Keratinocyte (primary cell): Measurements from ENCODE around the gene ADGRB3. TPM values are rescaled to one million over a fixed set of nuclear protein-coding genes. Genes with fewer than 3 reads are reported as not detected.

Source experiments
- DNase-seq: peaks from one replicate; pipeline ENCODE4 v3.0.0-alpha.2; 2011; ENCODE audit warnings: low read depth, missing footprints, low spot score
- FAIRE-seq: peaks from 2 replicates; lab custom pipeline; 2011; peaks lifted over from hg19 to GRCh38; lab: Jason Lieb, UNC
- H2AFZ ChIP-seq: 2 replicates; pipeline ENCODE4 v1.6.0; 2012; ENCODE audit warnings: low read length, control low read depth, inconsistent platforms; ENCODE audit not compliant: control insufficient read depth
- H3K27ac ChIP-seq: 2 replicates; pipeline ENCODE4 v1.5.1; 2011; ENCODE audit warnings: low read length; ENCODE audit not compliant: control insufficient read depth, insufficient read depth
- H3K27me3 ChIP-seq: 3 replicates; pipeline ENCODE4 v1.6.0; 2011; ENCODE audit warnings: low read length; ENCODE audit not compliant: control insufficient read depth, insufficient read depth; ENCODE audit errors: extremely low read depth
- H3K36me3 ChIP-seq, 2 experiments: 2 replicates in 1 of 2; 3 replicates in 1 of 2; pipeline ENCODE4 v1.5.1; 2011; ENCODE audit warnings: low read length in 2 of 2, mild to moderate bottlenecking in 1 of 2; ENCODE audit not compliant: control insufficient read depth in 2 of 2, insufficient read depth in 2 of 2; ENCODE audit errors: extremely low read depth in 1 of 2
- H3K4me1 ChIP-seq: 3 replicates; pipeline ENCODE4 v1.5.1; 2011; ENCODE audit warnings: low read length; ENCODE audit not compliant: control insufficient read depth, insufficient read depth; ENCODE audit errors: extremely low read depth
- H3K4me2 ChIP-seq: 3 replicates; pipeline ENCODE4 v1.6.0; 2011; ENCODE audit warnings: low read depth, low read length; ENCODE audit not compliant: control insufficient read depth, insufficient read depth; ENCODE audit errors: extremely low read depth
- H3K4me3 ChIP-seq, 3 experiments: fragments of 200-600 bp in 1 of 3; sonication (generic) in 1 of 3; 2 replicates in 2 of 3; 3 replicates in 1 of 3; pipeline ENCODE4 v1.5.1; 2011 to 2016; ENCODE audit warnings: low read length in 3 of 3, mild to moderate bottlenecking in 3 of 3, control low read depth in 2 of 3, inconsistent platforms in 1 of 3, low read depth in 1 of 3, mixed read lengths in 1 of 3, mixed run types in 1 of 3, moderate library complexity in 1 of 3; ENCODE audit not compliant: control insufficient read depth in 2 of 3, insufficient read depth in 2 of 3; ENCODE audit errors: extremely low read depth in 1 of 3
- H3K79me2 ChIP-seq: 2 replicates; pipeline ENCODE4 v1.6.0; 2012; ENCODE audit warnings: low read length; ENCODE audit not compliant: control insufficient read depth, insufficient read depth
- H3K9ac ChIP-seq: 3 replicates; pipeline ENCODE4 v1.6.0; 2011; ENCODE audit warnings: low read length; ENCODE audit not compliant: control insufficient read depth, insufficient read depth; ENCODE audit errors: extremely low read depth
- H3K9me1 ChIP-seq: 3 replicates; pipeline ENCODE4 v1.6.0; 2011; ENCODE audit warnings: low read length; ENCODE audit not compliant: control insufficient read depth, insufficient read depth; ENCODE audit errors: extremely low read depth
- H3K9me3 ChIP-seq: 2 replicates; pipeline ENCODE4 v1.5.1; 2012; ENCODE audit warnings: low read depth, low read length; ENCODE audit not compliant: control insufficient read depth
- H4K20me1 ChIP-seq: 3 replicates; pipeline ENCODE4 v1.6.0; 2011; ENCODE audit warnings: low read length; ENCODE audit not compliant: control insufficient read depth, insufficient read depth; ENCODE audit errors: extremely low read depth
- EZH2 ChIP-seq: IDR thresholded peaks from one replicate; pipeline ENCODE4 v1.6.1; 2012; ENCODE audit warnings: inconsistent platforms, mild to moderate bottlenecking, low read length, moderate library complexity
- dilution Hi-C: fragments of 300-500 bp; cut with MboI; formaldehyde crosslinking; loops from one replicate; pipeline ENCODE4 v1.7.0; 2020; ENCODE audit warnings: low sequenced_read_pairs; ENCODE audit not compliant: extremely low pct_ligation_motif_present
- polyA plus RNA-seq, 5 experiments: library from polyadenylated mRNA; depleted of rRNA in 3 of 5; stranded (reverse) in 3 of 5; stranded (forward) in 1 of 5; unstranded in 1 of 5; fragments of >200 nt; gene quantifications; 1 replicate in 1 of 5; 2 replicates in 3 of 5; 3 replicates in 1 of 5; pipeline versions ENCODE4 v1.2.1 to v1.2.3, GENCODE V29; 2011 to 2012; ENCODE audit warnings: missing spikeins in 2 of 5, low read depth in 1 of 5, low replicate concordance in 1 of 5
- TF ChIP-seq, protein P1 (sequence below), 3 experiments: IDR thresholded peaks in 1 of 3; conservative IDR thresholded peaks in 1 of 3; optimal IDR thresholded peaks in 1 of 3; 2 replicates in 2 of 3; 3 replicates in 1 of 3; pipeline versions ENCODE3 to v1.5.1; 2011; ENCODE audit warnings: low read length in 3 of 3, mild to moderate bottlenecking in 3 of 3, moderate library complexity in 2 of 3, control low read depth in 1 of 3, inconsistent platforms in 1 of 3; ENCODE audit not compliant: insufficient read depth in 2 of 3; ENCODE audit errors: extremely low read depth in 1 of 3

The ADGRB3 gene
- polyA plus RNA-seq, 1 donor (not counting 4 experiments of a cell fraction or from before 2014, with no cell fraction given) = not detected

GRCh38 chr6:69284176-69284730 is 649.2 kb downstream of the ADGRB3 start:
- FAIRE-seq (no peak), DNase-seq (no peak)
- H3K4me3 ChIP-seq = no peak overlapping the region
- no peak overlapping the region for H2AFZ ChIP-seq
- H3K4me2 ChIP-seq = no peak overlapping the region
- H3K36me3 ChIP-seq = no peaks in the 10 kb centered on the region
- no peak overlapping the region for H3K9ac ChIP-seq
- dilution Hi-C loops = no loop called here
- no peaks in the 10 kb centered on the region for H3K9me1 ChIP-seq
- H3K27ac ChIP-seq = no peak overlapping the region
- no peaks in the 10 kb centered on the region for H3K4me1 ChIP-seq
- no peaks in the 10 kb centered on the region for H3K9me3 ChIP-seq
- H3K27me3 ChIP-seq = no peaks in the 10 kb centered on the region
- TF ChIP-seq, protein P1, sequence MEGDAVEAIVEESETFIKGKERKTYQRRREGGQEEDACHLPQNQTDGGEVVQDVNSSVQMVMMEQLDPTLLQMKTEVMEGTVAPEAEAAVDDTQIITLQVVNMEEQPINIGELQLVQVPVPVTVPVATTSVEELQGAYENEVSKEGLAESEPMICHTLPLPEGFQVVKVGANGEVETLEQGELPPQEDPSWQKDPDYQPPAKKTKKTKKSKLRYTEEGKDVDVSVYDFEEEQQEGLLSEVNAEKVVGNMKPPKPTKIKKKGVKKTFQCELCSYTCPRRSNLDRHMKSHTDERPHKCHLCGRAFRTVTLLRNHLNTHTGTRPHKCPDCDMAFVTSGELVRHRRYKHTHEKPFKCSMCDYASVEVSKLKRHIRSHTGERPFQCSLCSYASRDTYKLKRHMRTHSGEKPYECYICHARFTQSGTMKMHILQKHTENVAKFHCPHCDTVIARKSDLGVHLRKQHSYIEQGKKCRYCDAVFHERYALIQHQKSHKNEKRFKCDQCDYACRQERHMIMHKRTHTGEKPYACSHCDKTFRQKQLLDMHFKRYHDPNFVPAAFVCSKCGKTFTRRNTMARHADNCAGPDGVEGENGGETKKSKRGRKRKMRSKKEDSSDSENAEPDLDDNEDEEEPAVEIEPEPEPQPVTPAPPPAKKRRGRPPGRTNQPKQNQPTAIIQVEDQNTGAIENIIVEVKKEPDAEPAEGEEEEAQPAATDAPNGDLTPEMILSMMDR (optimal IDR thresholded peaks at IDR 0.05 in 1 of 3, IDR thresholded peaks at IDR 0.05 in 1 of 3, conservative IDR thresholded peaks at IDR 0.05 in 1 of 3; ENCODE audit: extremely low read depth in 1 of 3, insufficient read depth in 2 of 3, low read length in 3 of 3) = no peak
- no peak for TF ChIP-seq EZH2
- H4K20me1 ChIP-seq = no peaks in the 10 kb centered on the region
- no peaks in the 10 kb centered on the region for H3K79me2 ChIP-seq

- Histone ChIP-seq H2AFZ (no peak overlapping the region), H3K79me2 (no peaks in the 10 kb centered on the region), H3K4me1 (no peaks in the 10 kb centered on the region), H3K27me3 (no peaks in the 10 kb centered on the region), H3K9ac (no peak overlapping the region), H3K27ac (no peak overlapping the region), H4K20me1 (no peaks in the 10 kb centered on the region), H3K4me2 (no peak overlapping the region), H3K9me3 (no peaks in the 10 kb centered on the region), H3K4me3 (no peak overlapping the region), H3K9me1 (no peaks in the 10 kb centered on the region), H3K36me3 (no peaks in the 10 kb centered on the region)
- dilution Hi-C loops = no loop called here
- TF ChIP-seq, protein P1 (optimal IDR thresholded peaks at IDR 0.05 in 1 of 3, IDR thresholded peaks at IDR 0.05 in 1 of 3, conservative IDR thresholded peaks at IDR 0.05 in 1 of 3; ENCODE audit: extremely low read depth in 1 of 3, insufficient read depth in 2 of 3, low read length in 3 of 3) = no peak
- no peak for TF ChIP-seq EZH2
- DNase-seq = no peak
- FAIRE-seq = no peak
These were observed 650.0 kb downstream of the ADGRB3 start for GRCh38 chr6:69285054-69285453.
